Ammon's horn (tissue), 1 donor: ENCODE results near the gene PRRX1.

Experiments used
- DNase-seq: peaks from one replicate; pipeline ENCODE4 v3.0.0-alpha.2; 2016; ENCODE audit warnings: low spot score

Gene PRRX1

DNA sequence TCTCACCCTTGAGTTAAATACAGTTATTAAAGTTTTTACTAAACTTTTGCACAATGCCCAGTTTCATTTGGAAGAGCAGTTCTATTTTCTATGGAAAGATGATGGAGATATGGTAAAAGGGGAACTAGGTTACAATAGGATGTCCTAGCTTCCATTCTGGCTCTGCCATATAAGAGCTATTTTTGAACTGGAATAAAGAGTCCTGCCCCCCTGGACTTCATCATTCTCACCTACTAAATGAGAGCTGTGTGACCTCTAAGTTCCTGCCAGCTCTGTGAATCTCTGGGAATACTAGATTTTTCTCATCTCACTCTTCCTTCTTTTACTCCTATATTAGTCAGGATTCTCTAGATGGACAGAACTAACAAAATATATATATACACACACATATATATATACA is 106.3 kb downstream of the PRRX1 start:
- DNase-seq = no peak

GRCh38 chr1:170776252-170776651 is 112.3 kb downstream of the PRRX1 start:
- no peak for DNase-seq

GRCh38 chr1:170776777-170777176 is 112.8 kb downstream of the PRRX1 start:
- no peak for DNase-seq
